Measurements from ENCODE around the gene PARD3. TPM values are rescaled to one million over a fixed set of nuclear protein-coding genes. Genes with fewer than 3 reads are reported as not detected.

PARD3 gene
- total RNA-seq, 1 donor from 2014 or later, result 76.4 TPM

GRCh38 chr10:34689053-34689452 is 126.0 kb downstream of the PARD3 start:
- Histone ChIP-seq H3K4me3 (ENCODE audit: low read depth, low read length) (no peak overlapping the region), H3K36me3 (ENCODE audit: control insufficient read depth, insufficient read depth, low read length) (no peaks in the 10 kb centered on the region), H3K27me3 (ENCODE audit: control insufficient read depth, insufficient read depth, low read length) (no peaks in the 10 kb centered on the region)
- no peak for DNase-seq (ENCODE audit: low read depth)
- TF ChIP-seq CTCF (IDR thresholded peaks at IDR 0.05; ENCODE audit: insufficient read depth, low read length, poor library complexity, severe bottlenecking), result no peak

- no peaks in the 10 kb centered on the region for H3K27me3 ChIP-seq (ENCODE audit: control insufficient read depth, insufficient read depth, low read length)
- TF ChIP-seq CTCF (IDR thresholded peaks at IDR 0.05; ENCODE audit: insufficient read depth, low read length, poor library complexity, severe bottlenecking), result no peak
- no peak overlapping the region for H3K4me3 ChIP-seq (ENCODE audit: low read depth, low read length)
- no peaks in the 10 kb centered on the region for H3K36me3 ChIP-seq (ENCODE audit: control insufficient read depth, insufficient read depth, low read length)
- no peak for DNase-seq (ENCODE audit: low read depth)
Measured at GRCh38 chr10:34687434-34688210, 127.5 kb downstream of the PARD3 start.

GRCh38 chr10:34682580-34682979 is 132.5 kb downstream of the PARD3 start:
- no peak for TF ChIP-seq CTCF (IDR thresholded peaks at IDR 0.05; ENCODE audit: insufficient read depth, low read length, poor library complexity, severe bottlenecking)
- DNase-seq (ENCODE audit: low read depth), result no peak
- Histone ChIP-seq H3K27me3 (ENCODE audit: control insufficient read depth, insufficient read depth, low read length) (no peaks in the 10 kb centered on the region), H3K36me3 (ENCODE audit: control insufficient read depth, insufficient read depth, low read length) (no peaks in the 10 kb centered on the region), H3K4me3 (ENCODE audit: low read depth, low read length) (no peak overlapping the region)

GRCh38 chr10:34681933-34682332 is 133.2 kb downstream of the PARD3 start:
- Histone ChIP-seq H3K4me3 (ENCODE audit: low read depth, low read length) (no peak overlapping the region), H3K27me3 (ENCODE audit: control insufficient read depth, insufficient read depth, low read length) (no peaks in the 10 kb centered on the region), H3K36me3 (ENCODE audit: control insufficient read depth, insufficient read depth, low read length) (no peaks in the 10 kb centered on the region)
- TF ChIP-seq CTCF (IDR thresholded peaks at IDR 0.05; ENCODE audit: insufficient read depth, low read length, poor library complexity, severe bottlenecking), result no peak
- DNase-seq (ENCODE audit: low read depth), result no peak

GRCh38 chr10:34679177-34679576 is 135.9 kb downstream of the PARD3 start:
- no peak for TF ChIP-seq CTCF (IDR thresholded peaks at IDR 0.05; ENCODE audit: insufficient read depth, low read length, poor library complexity, severe bottlenecking)
- DNase-seq (ENCODE audit: low read depth), result no peak

GRCh38 chr10:34677591-34677990 is 137.5 kb downstream of the PARD3 start:
- no peak for DNase-seq (ENCODE audit: low read depth)
- Histone ChIP-seq H3K27me3 (ENCODE audit: control insufficient read depth, insufficient read depth, low read length) (no peaks in the 10 kb centered on the region), H3K36me3 (ENCODE audit: control insufficient read depth, insufficient read depth, low read length) (no peaks in the 10 kb centered on the region), H3K4me3 (ENCODE audit: low read depth, low read length) (no peak overlapping the region)
- TF ChIP-seq CTCF (IDR thresholded peaks at IDR 0.05; ENCODE audit: insufficient read depth, low read length, poor library complexity, severe bottlenecking), result peak; percentile 1

More at GRCh38 chr10:34679177-34679576, 135.9 kb downstream of the PARD3 start:
- Histone ChIP-seq H3K27me3 (ENCODE audit: control insufficient read depth, insufficient read depth, low read length) (no peaks in the 10 kb centered on the region), H3K4me3 (ENCODE audit: low read depth, low read length) (no peak overlapping the region), H3K36me3 (ENCODE audit: control insufficient read depth, insufficient read depth, low read length) (no peaks in the 10 kb centered on the region)

Data from kidney epithelial cell (primary cell).